ENCODE data around the gene IL16.

Gene IL16

DNA sequence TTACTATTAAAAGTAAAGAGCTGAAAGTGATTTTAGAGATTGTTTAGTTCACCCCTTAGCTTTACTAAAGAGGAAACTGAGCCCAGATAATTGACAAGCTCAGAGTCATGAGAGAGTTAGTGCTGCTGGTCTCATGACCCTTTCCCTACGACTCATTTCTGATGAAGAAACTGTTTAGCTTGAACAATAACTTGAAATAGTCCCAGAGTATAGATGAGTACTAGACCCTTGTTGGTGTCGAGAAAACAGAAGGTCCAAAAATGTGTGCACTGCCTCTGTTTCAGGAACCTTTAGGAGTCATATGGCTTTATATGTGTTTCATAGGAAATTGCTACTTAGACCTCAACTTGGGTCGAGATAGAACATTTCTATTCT, 58.2 kb downstream of the IL16 start:
- no peaks in the 10 kb centered on the region for H4K20me1 ChIP-seq (ENCODE audit: insufficient read depth, low read length)
- H3K4me1 ChIP-seq (ENCODE audit: low read length): no peaks in the 10 kb centered on the region
- H3K27me3 ChIP-seq (replicated peaks; ENCODE audit: insufficient read depth, low read length): no peaks in the 10 kb centered on the region
- TF ChIP-seq EZH2phosphoT487 (IDR thresholded peaks at IDR 0.05; ENCODE audit: low read length): no peak
- H3K79me2 ChIP-seq (ENCODE audit: low read length): no peaks in the 10 kb centered on the region
- no peak overlapping the region for H3K9ac ChIP-seq (ENCODE audit: low read length)
- no peak overlapping the region for H3K27ac ChIP-seq (ENCODE audit: low read length)
- H3K9me2 ChIP-seq (replicated peaks; ENCODE audit: insufficient read depth, low read length): no peaks in the 10 kb centered on the region
- H3K36me3 ChIP-seq (replicated peaks; ENCODE audit: insufficient read depth, low read length): no peaks in the 10 kb centered on the region
- H3K9me3 ChIP-seq (replicated peaks; ENCODE audit: insufficient read depth, low read length): no peaks in the 10 kb centered on the region
- H3F3A ChIP-seq (ENCODE audit: insufficient read depth, low read length): no peaks in the 10 kb centered on the region
- no peak overlapping the region for H3K4me2 ChIP-seq (ENCODE audit: low read depth, low read length)
- no peak overlapping the region for H3K4me3 ChIP-seq (ENCODE audit: low read length)
- no peak for DNase-seq
- no peak overlapping the region for H2AFZ ChIP-seq (ENCODE audit: low read length)

- H2AFZ ChIP-seq (ENCODE audit: low read length): no peak overlapping the region
- H3K4me3 ChIP-seq (ENCODE audit: low read length): no peak overlapping the region
- no peaks in the 10 kb centered on the region for H3K36me3 ChIP-seq (replicated peaks; ENCODE audit: insufficient read depth, low read length)
- H3F3A ChIP-seq (ENCODE audit: insufficient read depth, low read length): no peaks in the 10 kb centered on the region
- no peaks in the 10 kb centered on the region for H3K9me2 ChIP-seq (replicated peaks; ENCODE audit: insufficient read depth, low read length)
- H3K4me2 ChIP-seq (ENCODE audit: low read depth, low read length): no peak overlapping the region
- no peaks in the 10 kb centered on the region for H3K79me2 ChIP-seq (ENCODE audit: low read length)
- H3K4me1 ChIP-seq (ENCODE audit: low read length): no peaks in the 10 kb centered on the region
- TF ChIP-seq CTCF (IDR thresholded peaks at IDR 0.05; ENCODE audit: low read length): no peak
- TF ChIP-seq EZH2phosphoT487 (IDR thresholded peaks at IDR 0.05; ENCODE audit: low read length): no peak
- TF ChIP-seq EZH2 (optimal IDR thresholded peaks at IDR 0.05; ENCODE audit: low read depth, low read length): no peak
- no peak for DNase-seq
- no peaks in the 10 kb centered on the region for H4K20me1 ChIP-seq (ENCODE audit: insufficient read depth, low read length)
- no peak overlapping the region for H3K9ac ChIP-seq (ENCODE audit: low read length)
- no peaks in the 10 kb centered on the region for H3K9me3 ChIP-seq (replicated peaks; ENCODE audit: insufficient read depth, low read length)
- H3K27ac ChIP-seq (ENCODE audit: low read length): no peak overlapping the region
- H3K27me3 ChIP-seq (replicated peaks; ENCODE audit: insufficient read depth, low read length): no peaks in the 10 kb centered on the region
Observed at GRCh38 chr15:81255315-81255957, 58.8 kb downstream of the IL16 start.

DNA sequence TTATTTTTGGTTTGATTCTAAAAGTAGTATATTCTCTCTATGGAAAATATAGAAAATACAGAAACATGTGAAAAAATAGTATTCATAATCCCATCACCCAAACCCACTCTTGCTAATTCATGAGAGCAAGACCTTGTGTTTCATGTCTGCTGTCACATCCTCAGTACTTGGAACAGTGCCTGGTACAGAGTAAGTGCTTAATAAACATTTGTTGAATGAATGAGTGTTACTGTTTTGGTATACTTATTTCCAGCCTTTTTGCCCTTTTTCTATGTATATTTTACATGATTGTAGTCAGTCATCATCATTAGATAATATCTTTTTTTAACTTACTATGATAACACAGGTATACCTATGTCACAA, 59.3 kb downstream of the IL16 start:
- Histone ChIP-seq H3K79me2 (ENCODE audit: low read length) (no peaks in the 10 kb centered on the region), H3K27me3 (replicated peaks; ENCODE audit: insufficient read depth, low read length) (no peaks in the 10 kb centered on the region), H3K4me2 (ENCODE audit: low read depth, low read length) (no peak overlapping the region), H4K20me1 (ENCODE audit: insufficient read depth, low read length) (no peaks in the 10 kb centered on the region), H3K9me3 (replicated peaks; ENCODE audit: insufficient read depth, low read length) (no peaks in the 10 kb centered on the region), H3K27ac (ENCODE audit: low read length) (no peak overlapping the region), H2AFZ (ENCODE audit: low read length) (no peak overlapping the region), H3K36me3 (replicated peaks; ENCODE audit: insufficient read depth, low read length) (no peaks in the 10 kb centered on the region), H3F3A (ENCODE audit: insufficient read depth, low read length) (no peaks in the 10 kb centered on the region), H3K9me2 (replicated peaks; ENCODE audit: insufficient read depth, low read length) (no peaks in the 10 kb centered on the region), H3K4me3 (ENCODE audit: low read length) (no peak overlapping the region), H3K4me1 (ENCODE audit: low read length) (no peaks in the 10 kb centered on the region), H3K9ac (ENCODE audit: low read length) (no peak overlapping the region)
- TF ChIP-seq EZH2 (optimal IDR thresholded peaks at IDR 0.05; ENCODE audit: low read depth, low read length): no peak
- no peak for DNase-seq

- no peaks in the 10 kb centered on the region for H3K9me3 ChIP-seq (replicated peaks; ENCODE audit: insufficient read depth, low read length)
- no peak overlapping the region for H2AFZ ChIP-seq (ENCODE audit: low read length)
- TF ChIP-seq CTCF (IDR thresholded peaks at IDR 0.05; ENCODE audit: low read length) (peak; percentile 52), EZH2phosphoT487 (IDR thresholded peaks at IDR 0.05; ENCODE audit: low read length) (no peak), EZH2 (optimal IDR thresholded peaks at IDR 0.05; ENCODE audit: low read depth, low read length) (no peak)
- no peak overlapping the region for H3K4me2 ChIP-seq (ENCODE audit: low read depth, low read length)
- H3K4me1 ChIP-seq (ENCODE audit: low read length): no peaks in the 10 kb centered on the region
- no peak overlapping the region for H3K27ac ChIP-seq (ENCODE audit: low read length)
- H3F3A ChIP-seq (ENCODE audit: insufficient read depth, low read length): no peaks in the 10 kb centered on the region
- no peaks in the 10 kb centered on the region for H3K36me3 ChIP-seq (replicated peaks; ENCODE audit: insufficient read depth, low read length)
- peak; percentile 54 for DNase-seq
- no peaks in the 10 kb centered on the region for H3K27me3 ChIP-seq (replicated peaks; ENCODE audit: insufficient read depth, low read length)
- H3K9ac ChIP-seq (ENCODE audit: low read length): no peak overlapping the region
- no peak overlapping the region for H3K4me3 ChIP-seq (ENCODE audit: low read length)
- no peaks in the 10 kb centered on the region for H4K20me1 ChIP-seq (ENCODE audit: insufficient read depth, low read length)
- H3K9me2 ChIP-seq (replicated peaks; ENCODE audit: insufficient read depth, low read length): no peaks in the 10 kb centered on the region
- no peaks in the 10 kb centered on the region for H3K79me2 ChIP-seq (ENCODE audit: low read length)
Observed at GRCh38 chr15:81256916-81257315, 60.2 kb downstream of the IL16 start.
